Suppressor macrophage (primary cell): ENCODE measurements around the gene ADH7.
"Not testable (repeated sequence)": the region's sequence is repeated elsewhere in the genome, so short reads cannot be mapped to it uniquely, and the experiment has no call there.

ENCODE experiments used
- DNase-seq, 4 experiments: peaks; one replicate each; pipeline ENCODE4 v3.0.0-alpha.2; 2020 to 2022

Gene ADH7

GRCh38 chr4:99377341-99377740 lies 57.8 kb downstream of the ADH7 start:
- not testable (repeated sequence) for DNase-seq

GRCh38 chr4:99372464-99372863 lies 62.7 kb downstream of the ADH7 start:
- not testable (repeated sequence) for DNase-seq

DNA sequence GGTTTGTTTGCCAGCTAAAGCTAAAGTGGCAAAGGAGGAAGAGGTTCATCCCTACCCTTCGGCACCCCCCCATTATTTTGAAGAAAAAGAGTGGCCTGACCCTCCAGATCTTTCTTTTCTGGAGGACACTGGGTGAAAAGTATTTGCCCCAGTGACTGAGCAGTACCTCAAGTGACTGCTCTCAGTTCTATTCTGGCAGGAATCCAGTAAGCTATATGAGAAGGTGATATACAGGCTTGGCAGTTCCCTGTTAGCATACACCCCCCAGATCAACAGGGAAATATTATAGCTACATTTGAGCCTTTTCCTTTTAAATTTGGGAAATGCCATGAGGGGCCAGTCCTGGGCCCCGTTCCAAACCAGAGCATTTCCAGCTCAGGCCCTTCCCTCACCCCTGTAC lies 67.3 kb downstream of the ADH7 start:
- not testable (repeated sequence) for DNase-seq

- DNase-seq, result no peak
These were observed 68.7 kb downstream of the ADH7 start for GRCh38 chr4:99366491-99366890.

- no peak for DNase-seq
These were observed 72.4 kb downstream of the ADH7 start for GRCh38 chr4:99362768-99363167.
